Dermis blood vessel endothelial cell (primary cell): ENCODE results near the gene AMZ1. TPM values are rescaled to one million over a fixed set of nuclear protein-coding genes. Genes with fewer than 3 reads are reported as not detected.
A peak's percentile ranks its signal among the peaks of the same experiment; 100 is the strongest.

Experiments
- DNase-seq: peaks from one replicate; pipeline ENCODE4 v3.0.0; 2010
- total RNA-seq: library from RNA; depleted of rRNA; stranded (reverse); fragments of >200 nt; gene quantifications from 2 replicates; pipeline ENCODE4 v1.2.3, GENCODE V29; 2014

The AMZ1 gene, protein sequence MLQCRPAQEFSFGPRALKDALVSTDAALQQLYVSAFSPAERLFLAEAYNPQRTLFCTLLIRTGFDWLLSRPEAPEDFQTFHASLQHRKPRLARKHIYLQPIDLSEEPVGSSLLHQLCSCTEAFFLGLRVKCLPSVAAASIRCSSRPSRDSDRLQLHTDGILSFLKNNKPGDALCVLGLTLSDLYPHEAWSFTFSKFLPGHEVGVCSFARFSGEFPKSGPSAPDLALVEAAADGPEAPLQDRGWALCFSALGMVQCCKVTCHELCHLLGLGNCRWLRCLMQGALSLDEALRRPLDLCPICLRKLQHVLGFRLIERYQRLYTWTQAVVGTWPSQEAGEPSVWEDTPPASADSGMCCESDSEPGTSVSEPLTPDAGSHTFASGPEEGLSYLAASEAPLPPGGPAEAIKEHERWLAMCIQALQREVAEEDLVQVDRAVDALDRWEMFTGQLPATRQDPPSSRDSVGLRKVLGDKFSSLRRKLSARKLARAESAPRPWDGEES
- under 0.01 TPM in 2 replicates for total RNA-seq

DNA sequence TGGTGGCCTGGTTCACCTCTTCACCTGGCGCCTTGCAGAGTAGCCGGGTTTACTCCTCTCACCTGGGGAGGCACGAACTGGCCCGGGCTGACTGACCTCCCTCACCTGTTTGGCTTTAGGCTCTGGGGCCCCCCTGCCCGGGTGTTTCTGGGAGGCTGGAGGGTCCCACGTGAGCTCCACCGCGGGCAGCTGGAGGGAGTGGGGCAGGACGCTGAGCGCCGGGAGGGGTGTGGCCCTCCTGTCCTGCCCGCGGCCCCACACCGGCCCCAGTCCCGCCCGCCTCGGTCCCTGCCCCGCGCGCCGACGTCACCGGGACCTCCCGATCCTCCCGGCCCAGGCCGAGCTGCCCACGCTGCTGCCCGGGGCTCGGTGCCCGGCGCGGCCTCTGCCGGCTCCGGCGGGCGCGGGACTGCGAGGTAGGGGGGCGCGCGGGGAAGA lies at the start of gene AMZ1:
Gene AMZ1 (plus strand): TSS at position 322 of the 438 bp plus-strand sequence. CDS start 12,250 bp downstream, outside the sequence.
- no peak for DNase-seq

- no peak for DNase-seq
Observed at GRCh38 chr7:2638224-2638991, 49.6 kb upstream of the AMZ1 start.

GRCh38 chr7:2639181-2639681 lies 48.8 kb upstream of the AMZ1 start:
- DNase-seq: no peak

DNA sequence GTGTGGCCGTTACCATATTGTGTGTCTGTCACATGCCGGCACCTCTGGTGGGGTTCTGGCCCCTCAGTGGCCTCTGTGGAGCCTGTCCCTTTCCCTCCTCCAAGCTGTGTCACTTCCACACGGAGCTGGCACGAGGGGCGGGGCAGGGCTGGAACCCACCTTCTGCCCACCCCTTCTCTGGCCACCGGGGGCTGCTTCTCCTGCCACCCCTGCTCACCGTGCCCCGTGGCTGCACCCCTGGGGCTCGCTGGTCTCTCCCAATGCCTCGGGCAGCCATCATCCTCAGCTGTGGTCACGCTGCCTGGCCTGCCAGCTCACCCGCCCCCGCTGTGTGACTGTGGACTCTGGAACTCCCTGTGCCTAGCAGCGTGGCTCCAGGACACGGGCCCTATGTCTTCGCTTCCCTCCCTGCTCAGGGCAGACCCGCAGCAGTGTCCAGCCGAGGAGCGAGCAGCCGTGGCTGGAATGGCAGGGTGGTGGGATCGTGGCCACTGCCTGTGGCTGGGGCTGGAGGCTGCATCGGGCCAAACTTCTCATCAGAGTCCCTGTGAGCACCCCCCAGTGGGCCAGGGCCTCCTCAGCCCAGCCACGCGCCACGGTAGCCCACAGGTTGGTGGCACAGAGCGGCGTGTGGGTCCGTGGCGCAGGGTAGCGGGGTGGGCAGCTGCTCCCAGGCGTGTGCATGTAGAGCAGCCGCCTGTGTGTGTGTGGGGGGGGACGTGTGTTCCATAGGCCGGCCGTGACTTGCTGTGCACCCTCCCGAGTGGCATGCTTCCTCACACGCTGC lies 48.1 kb upstream of the AMZ1 start:
- no peak for DNase-seq

DNA sequence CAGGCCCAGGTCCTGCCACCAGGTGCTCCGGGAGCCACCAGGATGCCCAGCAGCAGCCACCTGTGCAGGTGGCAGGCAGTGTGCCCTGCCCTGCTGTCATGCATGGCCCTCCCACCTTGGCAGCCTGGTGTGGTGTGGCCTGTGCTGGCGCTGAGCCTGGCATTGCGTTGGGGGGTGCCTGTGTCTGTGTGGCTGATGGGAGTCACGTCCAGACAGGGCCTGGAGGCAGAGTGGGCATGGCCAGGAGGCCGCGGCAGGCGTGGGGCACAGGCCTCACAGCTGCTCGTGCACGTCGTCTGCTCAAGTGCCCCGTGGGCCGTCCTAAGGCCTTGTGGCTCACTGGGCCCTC lies 47.5 kb upstream of the AMZ1 start:
- no peak for DNase-seq

DNA sequence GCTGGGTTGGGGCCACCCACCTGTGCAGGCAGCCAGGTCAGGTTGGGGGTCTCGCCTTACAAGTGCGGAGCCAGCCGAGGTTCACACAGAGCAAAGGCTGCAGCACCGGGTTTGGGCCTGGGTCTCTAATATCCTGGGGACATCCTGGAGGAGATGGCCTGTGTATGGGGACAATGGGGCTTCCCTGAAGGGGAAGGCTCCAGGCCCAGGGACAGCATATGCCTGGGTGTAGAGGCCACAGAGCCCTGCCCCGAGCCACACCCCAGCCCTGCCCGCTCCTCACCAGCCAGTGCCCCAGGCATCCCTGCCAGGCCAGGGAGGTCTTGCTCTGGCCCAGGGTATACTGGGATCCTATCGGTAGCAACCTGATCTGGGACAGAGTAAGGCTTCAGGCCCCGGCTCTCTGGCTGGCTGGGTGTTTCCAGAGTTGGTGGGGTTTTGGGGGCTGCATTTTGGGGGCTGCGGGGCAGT lies 47.1 kb upstream of the AMZ1 start:
- DNase-seq: no peak

DNA sequence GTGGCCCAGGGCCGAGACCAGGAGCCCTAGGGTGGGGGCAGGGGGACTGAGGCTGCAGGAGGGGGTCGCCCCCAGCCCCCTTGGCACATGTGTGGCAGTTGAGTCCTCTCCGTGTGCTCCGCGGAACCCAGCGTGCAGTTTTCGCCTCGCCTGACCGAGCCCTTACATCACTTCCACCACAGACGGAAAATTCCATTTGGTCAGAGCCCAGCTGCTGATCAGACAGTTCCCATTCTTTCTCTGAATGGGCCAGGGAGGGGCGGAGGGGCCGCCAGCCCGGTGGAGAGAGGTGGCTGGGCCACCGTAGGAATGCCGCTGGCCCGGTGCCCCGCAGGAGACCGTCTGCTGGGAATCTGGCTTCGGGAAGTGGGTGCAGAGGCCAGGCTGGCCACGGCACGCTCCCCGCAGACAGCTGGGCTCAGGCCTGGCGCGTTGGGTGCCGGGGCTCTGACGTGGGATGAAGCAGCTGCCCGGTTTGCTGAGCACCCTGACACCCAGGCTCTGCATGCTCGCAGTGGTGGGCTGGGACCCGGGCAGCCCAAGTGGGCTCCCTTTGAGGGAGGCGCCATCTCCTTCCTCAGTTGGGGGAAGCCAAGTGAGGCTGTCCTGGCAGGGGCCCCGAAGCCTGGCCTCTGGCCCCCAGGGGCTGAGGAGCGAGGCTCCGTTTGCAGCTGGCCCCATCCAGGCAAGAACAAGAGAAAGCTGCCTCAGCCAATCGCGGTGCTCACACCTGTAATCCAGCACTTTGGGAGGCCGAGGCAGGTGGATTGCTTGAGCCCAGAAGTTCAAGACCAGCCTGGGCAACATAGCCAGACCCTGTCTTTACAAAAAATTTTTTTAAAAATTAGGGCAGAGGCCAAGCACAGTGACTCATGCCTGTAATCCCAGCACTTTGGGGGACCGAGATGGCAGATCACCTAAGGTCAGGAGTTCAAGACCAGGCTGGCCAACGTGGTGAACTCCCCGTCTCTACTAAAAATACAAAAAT lies 46.3 kb upstream of the AMZ1 start:
- peak; percentile 99 for DNase-seq

GRCh38 chr7:2643386-2644219 lies 44.4 kb upstream of the AMZ1 start:
- peak; percentile 76 for DNase-seq

DNA sequence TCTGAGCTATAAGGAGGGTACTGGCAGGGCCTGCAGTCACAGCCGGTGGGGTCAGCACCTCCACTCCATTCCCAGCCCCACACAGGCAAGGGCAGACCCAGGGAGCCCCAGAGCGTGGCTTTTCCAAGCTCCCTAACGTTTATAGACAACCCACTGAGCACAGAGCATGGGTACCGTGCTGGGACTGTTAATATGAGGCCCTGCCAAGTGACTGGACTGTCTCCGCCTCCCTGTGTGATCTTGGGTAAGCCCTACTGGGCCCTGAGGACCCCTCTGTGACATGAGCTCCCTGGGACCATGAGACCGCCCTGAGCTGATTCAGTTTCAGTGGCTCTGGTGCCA lies 43.8 kb upstream of the AMZ1 start:
- no peak for DNase-seq

DNA sequence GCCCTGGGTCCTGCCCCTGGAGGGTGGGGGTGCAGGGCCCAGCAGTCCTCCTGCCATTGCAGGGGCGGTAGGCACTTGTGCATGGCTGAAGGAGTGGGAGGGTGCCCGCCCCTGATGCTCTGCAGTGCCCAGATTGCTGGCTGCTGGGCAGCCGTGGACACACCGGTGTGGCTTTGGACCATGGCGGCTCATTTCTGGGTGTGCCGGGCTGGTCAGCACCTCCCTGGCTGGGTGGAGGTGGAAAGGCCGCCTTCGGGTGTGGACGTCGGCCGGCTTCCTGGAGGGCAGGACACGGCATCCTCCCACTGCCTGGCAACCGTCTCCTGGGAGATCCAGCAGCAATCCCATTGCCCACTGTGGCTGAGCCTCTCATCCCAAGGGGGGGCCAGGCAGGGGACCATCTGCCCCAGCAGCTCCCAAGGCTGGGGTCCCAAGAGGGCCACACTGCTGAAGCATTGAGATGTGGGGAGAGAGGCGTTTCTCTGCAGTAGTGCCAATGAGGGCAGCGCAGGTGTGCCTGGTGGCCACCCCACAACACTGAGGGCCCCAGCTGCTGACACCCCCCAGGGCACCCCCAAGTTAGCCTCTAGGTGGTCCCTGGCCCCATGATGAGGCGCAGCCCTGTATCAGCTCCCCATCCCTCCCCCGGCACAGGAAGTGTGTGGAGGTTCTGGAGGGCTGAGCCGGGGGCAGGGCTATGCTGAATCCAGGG lies 43.3 kb upstream of the AMZ1 start:
- DNase-seq: no peak

DNA sequence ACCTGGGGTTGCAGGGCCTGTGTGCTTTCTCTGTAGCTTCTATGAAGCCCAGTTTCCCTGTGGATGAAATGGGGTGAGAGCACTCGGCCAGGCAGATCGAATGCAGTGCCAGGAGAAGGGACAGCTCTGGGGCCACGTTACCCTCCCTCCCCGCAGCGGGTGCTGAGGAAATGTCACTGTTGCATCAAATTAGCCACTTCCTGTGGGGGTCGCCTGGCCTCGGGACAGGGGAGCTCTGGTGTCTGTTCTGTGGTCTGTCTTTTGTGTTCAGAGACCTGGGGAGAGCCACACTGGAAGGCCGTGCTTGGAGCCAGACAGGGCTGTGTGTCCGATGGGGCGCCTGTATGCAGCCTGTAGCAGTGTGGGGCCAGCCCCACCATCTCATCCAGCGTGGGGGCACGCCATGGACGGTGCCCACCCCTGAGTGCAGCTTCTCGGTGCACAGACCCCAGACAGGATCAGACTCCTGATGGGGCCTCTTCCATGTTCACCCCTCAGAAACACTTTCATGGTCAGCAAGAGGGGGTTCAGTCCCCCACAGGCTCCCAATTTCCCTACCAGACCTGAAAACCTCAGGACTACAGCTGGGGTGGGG lies 42.6 kb upstream of the AMZ1 start:
- DNase-seq: no peak

DNA sequence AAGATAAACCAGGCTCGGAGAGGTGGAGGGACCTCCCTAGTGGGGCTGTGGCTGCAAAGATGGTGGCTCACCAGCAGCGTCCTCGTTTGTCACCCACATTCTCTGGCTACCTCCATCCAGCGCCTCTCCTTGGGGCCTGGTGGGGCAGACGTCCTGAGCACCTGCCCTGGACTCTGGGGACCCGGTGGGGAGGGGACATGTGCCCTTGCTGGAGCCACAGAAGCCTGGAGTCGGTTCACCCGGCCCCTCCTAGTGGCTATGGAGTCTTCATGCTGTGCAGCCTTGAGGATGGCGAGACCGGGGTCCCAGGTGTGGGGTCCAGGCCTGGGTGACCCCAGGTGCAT lies 41.7 kb upstream of the AMZ1 start:
- DNase-seq: no peak

GRCh38 chr7:2646680-2647571 lies 41.1 kb upstream of the AMZ1 start:
- DNase-seq: no peak

- no peak for DNase-seq
Observed at GRCh38 chr7:2647594-2648172, 40.3 kb upstream of the AMZ1 start.

DNA sequence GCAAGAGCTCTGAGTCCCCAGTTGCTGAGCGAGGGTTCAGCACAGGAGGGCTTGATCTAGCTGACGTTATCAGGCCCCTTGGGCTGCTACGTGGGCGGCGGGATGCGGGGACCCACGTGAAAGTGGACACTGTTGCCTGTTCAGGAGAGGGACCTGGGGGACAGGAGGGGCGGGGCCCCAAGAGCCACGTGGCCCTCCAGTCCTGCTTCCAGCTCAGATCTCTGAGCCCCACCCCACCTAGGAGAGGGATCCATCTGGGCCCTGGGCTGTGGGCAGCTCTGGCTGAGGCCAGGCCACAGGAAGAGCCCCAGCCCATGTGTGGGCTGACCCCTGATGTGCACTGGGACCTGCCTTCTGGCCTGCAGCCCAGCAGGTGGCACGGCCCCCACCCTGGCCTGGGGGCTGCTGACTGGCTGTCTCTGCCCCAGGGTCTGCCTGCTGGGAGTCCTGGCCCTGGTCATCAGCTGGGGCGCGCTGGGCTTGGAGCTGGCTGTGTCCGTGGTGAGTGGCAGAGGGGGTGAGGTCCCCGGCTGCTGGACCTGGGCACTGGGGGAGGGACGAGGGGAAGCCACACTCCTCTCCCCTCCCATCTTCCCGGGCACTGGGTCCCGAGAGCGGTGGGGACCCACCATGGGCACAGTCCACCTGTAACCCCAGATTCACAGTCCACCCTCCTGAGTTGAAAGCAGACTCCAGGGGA lies 38.7 kb upstream of the AMZ1 start:
- DNase-seq: no peak

- DNase-seq: no peak
Observed at GRCh38 chr7:2649991-2650390, 38.0 kb upstream of the AMZ1 start.

DNA sequence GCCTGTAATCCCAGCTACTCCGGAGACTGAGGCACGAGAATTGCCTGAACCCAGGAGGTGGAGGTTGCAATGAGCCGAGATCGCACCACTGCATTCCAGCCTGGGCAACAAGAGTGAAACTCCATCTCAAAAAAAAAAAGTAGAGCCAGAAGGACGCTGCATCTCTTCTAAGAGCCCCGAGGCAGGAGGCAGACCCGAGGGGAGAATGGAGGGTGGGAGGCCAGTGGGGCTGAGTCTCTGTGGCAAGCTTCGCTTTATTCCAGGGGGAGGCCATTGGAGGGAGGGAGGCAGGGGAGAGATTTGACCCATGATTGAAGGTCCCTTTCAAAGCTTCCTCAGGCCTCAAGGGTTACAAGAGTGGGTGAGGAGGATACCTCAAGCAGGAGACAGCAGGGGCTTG lies 37.6 kb upstream of the AMZ1 start:
- DNase-seq: no peak
